LNCaP clone FGC (cell line): ENCODE data around the gene SPART.
"Not testable (repeated sequence)": the region's sequence is repeated elsewhere in the genome, so short reads cannot be mapped to it uniquely, and the experiment has no call there.

Experiments
- DNase-seq: peaks from one replicate; pipeline ENCODE4 v3.0.0-alpha.2; 2011; ENCODE audit warnings: low read depth
- H3K4me3 ChIP-seq: 2 replicates; pipeline ENCODE4 v1.5.1; 2011; ENCODE audit warnings: mild to moderate bottlenecking, low read depth, low read length, control low read depth
- CTCF ChIP-seq: IDR thresholded peaks from 2 replicates; pipeline ENCODE4 v1.5.1; 2012; ENCODE audit warnings: mild to moderate bottlenecking; ENCODE audit not compliant: control insufficient read depth, insufficient read depth; ENCODE audit errors: extremely low read depth

SPART gene

GRCh38 chr13:36344173-36344572 is 2.0 kb downstream of the SPART start:
- TF ChIP-seq CTCF: no peak
- DNase-seq: no peak
- no peak overlapping the region for H3K4me3 ChIP-seq

GRCh38 chr13:36343766-36344165 is 2.4 kb downstream of the SPART start:
- no peak for TF ChIP-seq CTCF
- no peak for DNase-seq
- no peak overlapping the region for H3K4me3 ChIP-seq

- no peak for TF ChIP-seq CTCF
- no peak for DNase-seq
Measured at GRCh38 chr13:36342715-36343114, 3.5 kb downstream of the SPART start.

GRCh38 chr13:36341718-36342117 is 4.5 kb downstream of the SPART start:
- DNase-seq: no peak
- TF ChIP-seq CTCF: no peak
- H3K4me3 ChIP-seq: no peak overlapping the region

More at GRCh38 chr13:36342715-36343114, 3.5 kb downstream of the SPART start:
- H3K4me3 ChIP-seq: no peak overlapping the region

- no peak overlapping the region for H3K4me3 ChIP-seq
- no peak for TF ChIP-seq CTCF
Measured at GRCh38 chr13:36339600-36340155, 6.5 kb downstream of the SPART start.

GRCh38 chr13:36337938-36338641 is 8.1 kb downstream of the SPART start:
- H3K4me3 ChIP-seq: no peak overlapping the region
- no peak for TF ChIP-seq CTCF
- DNase-seq: no peak

More at GRCh38 chr13:36339600-36340155, 6.5 kb downstream of the SPART start:
- DNase-seq: no peak

- H3K4me3 ChIP-seq: no peak overlapping the region
- no peak for TF ChIP-seq CTCF
- no peak for DNase-seq
Measured at GRCh38 chr13:36332986-36333385, 13.2 kb downstream of the SPART start.

- not testable (repeated sequence) for DNase-seq
Measured at GRCh38 chr13:36332255-36332654, 13.9 kb downstream of the SPART start.

More at GRCh38 chr13:36332255-36332654, 13.9 kb downstream of the SPART start:
- not testable (repeated sequence) for H3K4me3 ChIP-seq
